Thyroid gland (tissue), 4 donors: ENCODE measurements around the gene DIO3.

Source experiments
- CTCF ChIP-seq, 6 experiments: fragments of 200-600 bp in 3 of 6; fragments of 450-650 bp in 3 of 6; sonication (generic) in 3 of 6; IDR thresholded peaks; one replicate each; pipeline ENCODE4 v1.5.1; 2016 to 2019; ENCODE audit warnings: antibody characterized with exemption in 6 of 6, mild to moderate bottlenecking in 2 of 6, inconsistent platforms in 1 of 6, moderate library complexity in 1 of 6
- POLR2A ChIP-seq, 2 donors: fragments of 450-650 bp; IDR thresholded peaks; one replicate each; pipeline ENCODE4 v1.6.1; 2017; ENCODE audit warnings: antibody characterized with exemption in 2 of 2, mild to moderate bottlenecking in 2 of 2, moderate library complexity in 1 of 2

DNA sequence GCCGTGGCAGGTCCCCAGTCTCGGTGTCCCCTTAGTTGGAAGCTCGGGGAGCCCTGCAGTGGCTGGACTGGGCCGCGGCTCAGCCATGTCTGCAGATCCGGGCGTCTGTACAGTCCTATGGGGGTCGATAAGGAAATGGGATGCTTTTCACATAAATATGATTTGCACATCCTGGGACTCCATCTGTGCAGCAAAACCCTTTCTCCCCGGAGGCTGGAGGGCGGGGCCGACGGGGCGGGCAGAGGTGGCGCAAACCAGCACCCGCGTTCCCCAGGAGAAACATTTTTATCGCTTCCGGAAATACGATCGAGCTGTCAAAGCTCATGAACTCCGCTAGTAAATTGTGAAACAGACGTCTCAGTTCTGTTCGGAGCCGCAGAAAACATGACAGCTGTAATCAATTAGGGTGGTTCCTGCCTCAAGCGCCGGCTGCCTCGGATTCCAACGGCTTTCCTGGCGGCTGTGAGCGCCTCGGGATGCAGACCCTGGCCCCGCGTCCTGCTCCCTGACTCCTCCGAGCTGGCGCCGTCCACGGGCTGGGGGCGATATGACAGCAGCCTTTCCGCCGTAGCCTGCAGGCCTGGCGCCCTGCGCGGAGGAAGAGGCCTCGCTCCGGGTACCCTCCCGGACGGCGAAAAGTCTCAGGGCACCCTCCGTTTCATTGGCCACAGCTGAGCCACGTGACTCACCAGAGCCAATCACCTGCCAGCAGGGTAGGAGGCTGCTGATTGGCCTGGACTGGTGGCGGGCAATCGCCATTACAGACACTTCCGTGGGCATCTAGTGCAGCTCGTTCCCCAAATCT, 23.0 kb downstream of the DIO3 start:
- no peak for TF ChIP-seq CTCF (IDR thresholded peaks at IDR 0.05)
- no peak for TF ChIP-seq POLR2A (IDR thresholded peaks at IDR 0.05)
